Transverse colon (tissue), 4 donors: Measurements from ENCODE around the gene TULP4. TPM values are rescaled to one million over a fixed set of nuclear protein-coding genes. Genes with fewer than 3 reads are reported as not detected.
A peak's percentile ranks its signal among the peaks of the same experiment; 100 is the strongest.

ENCODE experiments used
- DNase-seq: peaks from one replicate; pipeline ENCODE4 v3.0.0-alpha.2; 2019
- H3K27ac ChIP-seq, 4 donors: fragments of 200-600 bp; sonication (generic); 2 replicates each; pipeline ENCODE4 v1.5.1; 2016 to 2018; ENCODE audit warnings: inconsistent platforms in 4 of 4
- H3K27me3 ChIP-seq: fragments of 200-600 bp; sonication (generic); 2 replicates; pipeline ENCODE4 v1.5.1; 2017; ENCODE audit warnings: inconsistent platforms
- H3K36me3 ChIP-seq, 4 donors: fragments of 200-600 bp; sonication (generic); 2 replicates each; pipeline ENCODE4 v1.5.1; 2017 to 2019; ENCODE audit warnings: inconsistent platforms in 4 of 4
- H3K4me1 ChIP-seq, 4 donors: fragments of 200-600 bp; sonication (generic); 2 replicates each; pipeline ENCODE4 v1.5.1; 2017 to 2020; ENCODE audit warnings: inconsistent platforms in 4 of 4
- H3K4me3 ChIP-seq, 4 donors: fragments of 200-600 bp; sonication (generic); 1 replicate in 1 of 4; 2 replicates in 3 of 4; pipeline versions ENCODE4 v1.5.1 to v1.6.1; 2017 to 2019; ENCODE audit warnings: inconsistent platforms in 4 of 4
- H3K9me3 ChIP-seq, 2 donors: fragments of 200-600 bp; sonication (generic); 2 replicates each; pipeline ENCODE4 v1.5.1; 2017 to 2019; ENCODE audit warnings: inconsistent platforms in 2 of 2
- EP300 ChIP-seq: sonication (generic); formaldehyde crosslinking; IDR thresholded peaks from one replicate; pipeline ENCODE4 v1.6.1; 2017; ENCODE audit warnings: antibody characterized with exemption, low read depth
- POLR2A ChIP-seq: fragments of 450-650 bp; IDR thresholded peaks from one replicate; pipeline ENCODE4 v1.6.1; 2016; ENCODE audit warnings: antibody characterized with exemption, mild to moderate bottlenecking, moderate library complexity
- POLR2AphosphoS5 ChIP-seq, 3 donors: sonication (generic); formaldehyde crosslinking; IDR thresholded peaks; one replicate each; pipeline ENCODE4 v1.6.1; 2016; ENCODE audit warnings: antibody characterized with exemption in 3 of 3
- WGBS, 2 donors: methylation state at CpG; one replicate each; pipeline ENCODE4 v1.1.5; 2018; ENCODE audit warnings: low coverage in 1 of 2; 5-methylcytosine and 5-hydroxymethylcytosine counted together
- in situ Hi-C, 4 donors: fragments of 200-750 bp; cut with MboI; loops; one replicate each; pipeline versions ENCODE4 v1.15.0 to v1.15.1; 2017; ENCODE audit warnings: low sequenced_read_pairs in 3 of 4, low pct_ligation_motif_present in 1 of 4, low pct_unique_long_range_greater_than_20kb in 1 of 4
- intact Hi-C: fragments of 100-400 bp; cut with DNase I; formaldehyde crosslinking; loops from one replicate; pipeline ENCODE4 v1.15.1; 2023; ENCODE audit warnings: low total_unique reads
- total RNA-seq, 4 donors: library from RNA; depleted of rRNA; stranded (reverse); fragments of >200 nt; gene quantifications; one replicate each; pipeline ENCODE4 v1.1.0, GENCODE V29; 2016
- TF ChIP-seq, protein P1 (sequence below), 5 experiments: fragments of 200-600 bp in 3 of 5; fragments of 450-650 bp in 2 of 5; sonication (generic) in 3 of 5; IDR thresholded peaks; 1 replicate in 2 of 5; 2 replicates in 3 of 5; pipeline ENCODE4 v1.5.1; 2016 to 2017; ENCODE audit warnings: antibody characterized with exemption in 5 of 5, inconsistent platforms in 3 of 5, mild to moderate bottlenecking in 2 of 5, moderate library complexity in 1 of 5

Gene TULP4
- total RNA-seq, 4 donors from 2014 or later: 53.9 to 138 (median 95.1) TPM

DNA sequence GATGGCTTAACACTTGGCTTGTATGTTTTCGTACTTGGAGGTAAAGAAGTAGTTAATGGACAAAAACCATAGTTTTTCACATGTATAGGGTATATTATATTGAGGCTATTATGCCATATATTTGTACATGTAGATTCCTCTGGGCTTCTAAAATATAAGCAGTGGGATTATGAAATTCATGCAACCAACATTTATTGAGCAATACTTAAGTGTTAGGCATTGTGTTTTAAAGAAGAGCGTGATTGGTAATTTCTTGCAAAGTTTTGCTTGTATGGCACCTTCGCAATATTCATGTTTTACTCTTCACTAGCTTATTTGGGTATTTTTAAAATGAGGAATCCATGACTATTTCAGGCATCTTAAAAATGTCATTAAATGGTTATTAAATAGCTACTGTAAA, 2.5 kb downstream of the TULP4 start:
- no peak for DNase-seq
- in situ Hi-C loops: no loop called here
- Histone ChIP-seq H3K4me1 (no peaks in the 10 kb centered on the region), H3K4me3 (no peak overlapping the region), H3K36me3 (peaks cover 0 to 15% (median 0%) of the 10 kb centered on the region in 4 donors), H3K9me3 (peaks cover 0 to 2% of the 10 kb centered on the region in 2 donors), H3K27ac (no peak overlapping the region), H3K27me3 (no peaks in the 10 kb centered on the region)
- intact Hi-C loops: no loop called here
- TF ChIP-seq, protein P1, sequence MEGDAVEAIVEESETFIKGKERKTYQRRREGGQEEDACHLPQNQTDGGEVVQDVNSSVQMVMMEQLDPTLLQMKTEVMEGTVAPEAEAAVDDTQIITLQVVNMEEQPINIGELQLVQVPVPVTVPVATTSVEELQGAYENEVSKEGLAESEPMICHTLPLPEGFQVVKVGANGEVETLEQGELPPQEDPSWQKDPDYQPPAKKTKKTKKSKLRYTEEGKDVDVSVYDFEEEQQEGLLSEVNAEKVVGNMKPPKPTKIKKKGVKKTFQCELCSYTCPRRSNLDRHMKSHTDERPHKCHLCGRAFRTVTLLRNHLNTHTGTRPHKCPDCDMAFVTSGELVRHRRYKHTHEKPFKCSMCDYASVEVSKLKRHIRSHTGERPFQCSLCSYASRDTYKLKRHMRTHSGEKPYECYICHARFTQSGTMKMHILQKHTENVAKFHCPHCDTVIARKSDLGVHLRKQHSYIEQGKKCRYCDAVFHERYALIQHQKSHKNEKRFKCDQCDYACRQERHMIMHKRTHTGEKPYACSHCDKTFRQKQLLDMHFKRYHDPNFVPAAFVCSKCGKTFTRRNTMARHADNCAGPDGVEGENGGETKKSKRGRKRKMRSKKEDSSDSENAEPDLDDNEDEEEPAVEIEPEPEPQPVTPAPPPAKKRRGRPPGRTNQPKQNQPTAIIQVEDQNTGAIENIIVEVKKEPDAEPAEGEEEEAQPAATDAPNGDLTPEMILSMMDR (IDR thresholded peaks at IDR 0.05): no peak
- TF ChIP-seq POLR2A (no peak), POLR2AphosphoS5 (IDR thresholded peaks at IDR 0.05) (no peak), EP300 (no peak)
- WGBS, 2 donors: 94 to 97% methylated on average over 3 of the region's 3 CpGs

DNA sequence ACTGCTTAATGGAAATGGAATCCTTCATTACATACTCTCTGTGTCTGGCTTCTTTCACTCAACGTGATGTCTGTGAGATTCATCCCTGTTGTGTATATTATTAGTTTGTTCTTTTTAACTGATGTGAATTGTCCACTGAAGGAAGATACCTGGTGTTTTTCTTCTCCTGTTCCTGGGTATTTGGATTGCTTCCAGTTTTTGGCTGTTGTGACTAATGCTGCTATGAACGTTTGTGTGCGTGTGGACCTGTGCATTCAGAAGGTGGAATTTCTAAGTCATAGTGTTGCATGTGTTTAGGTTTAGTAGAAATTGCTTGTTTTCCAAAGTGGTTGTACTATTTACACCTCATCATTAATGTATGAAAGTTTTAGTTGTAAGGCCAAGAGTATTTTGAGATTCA, 3.8 kb downstream of the TULP4 start:
- Histone ChIP-seq H3K4me1 (no peaks in the 10 kb centered on the region), H3K4me3 (no peak overlapping the region), H3K36me3 (peaks cover 0 to 15% (median 0%) of the 10 kb centered on the region in 4 donors), H3K27me3 (no peaks in the 10 kb centered on the region), H3K9me3 (peaks cover 0 to 2% of the 10 kb centered on the region in 2 donors), H3K27ac (no peak overlapping the region)
- in situ Hi-C loops (no loop called here), intact Hi-C loops (no loop called here)
- 69% methylated on average over 3 of the region's 3 CpGs; no CpG with 5 or more reads in 1 of the 2 donors for WGBS, 2 donors
- TF ChIP-seq POLR2A (no peak), EP300 (no peak), POLR2AphosphoS5 (IDR thresholded peaks at IDR 0.05) (no peak)
- TF ChIP-seq, protein P1 (IDR thresholded peaks at IDR 0.05): no peak
- no peak for DNase-seq

DNA sequence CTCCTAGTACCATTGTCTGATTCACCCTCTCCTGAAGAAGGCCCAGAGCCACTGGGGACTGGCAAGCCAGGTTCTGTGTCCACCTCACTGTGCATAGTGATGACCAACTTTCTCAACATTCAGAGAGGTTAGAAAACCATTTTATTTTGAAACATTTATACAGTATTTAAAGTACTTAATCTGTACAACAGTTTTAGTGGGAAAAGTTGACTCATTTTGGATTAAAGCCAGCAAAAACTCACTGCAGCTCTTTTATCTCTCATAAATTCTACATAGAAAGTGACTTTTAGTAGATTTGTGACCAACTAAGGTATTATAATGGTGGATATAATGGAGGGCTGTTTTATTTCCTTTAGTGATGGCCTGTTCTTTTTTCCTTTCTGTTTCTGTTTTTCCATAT, 9.7 kb downstream of the TULP4 start:
- no peaks in the 10 kb centered on the region for H3K9me3 ChIP-seq
- no peak for DNase-seq
- no peaks in the 10 kb centered on the region for H3K27me3 ChIP-seq
- no peaks in the 10 kb centered on the region for H3K36me3 ChIP-seq
- in situ Hi-C loops (no loop called here), intact Hi-C loops (no loop called here)
- peaks cover 10 to 31% (median 17%) of the 10 kb centered on the region in 4 donors for H3K4me1 ChIP-seq
- H3K4me3 ChIP-seq: no peak overlapping the region
- TF ChIP-seq POLR2AphosphoS5 (IDR thresholded peaks at IDR 0.05): no peak
- TF ChIP-seq, protein P1 (IDR thresholded peaks at IDR 0.05): no peak
- TF ChIP-seq EP300: no peak
- TF ChIP-seq POLR2A: no peak
- H3K27ac ChIP-seq: no peak overlapping the region

DNA sequence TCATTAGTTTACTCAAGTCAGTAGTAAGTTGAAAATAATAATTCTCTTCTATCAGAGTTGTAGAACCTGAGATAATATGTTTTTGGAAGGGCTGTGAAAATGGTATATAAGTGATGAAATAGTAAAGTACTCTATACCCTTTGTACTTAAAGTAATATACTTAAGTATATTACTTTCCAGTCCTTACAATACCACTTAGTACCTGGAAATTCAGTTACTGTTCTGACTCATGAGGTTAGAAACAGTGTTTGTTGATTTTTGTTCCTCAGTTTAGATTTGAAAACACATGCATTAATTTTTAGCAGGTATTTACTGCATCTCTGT, 10.1 kb downstream of the TULP4 start:
- H3K9me3 ChIP-seq: no peaks in the 10 kb centered on the region
- H3K4me1 ChIP-seq: peaks cover 10 to 35% (median 19%) of the 10 kb centered on the region in 4 donors
- no peak for DNase-seq
- no peaks in the 10 kb centered on the region for H3K27me3 ChIP-seq
- TF ChIP-seq POLR2AphosphoS5 (IDR thresholded peaks at IDR 0.05) (no peak), POLR2A (no peak), EP300 (no peak)
- TF ChIP-seq, protein P1 (IDR thresholded peaks at IDR 0.05): no peak
- H3K36me3 ChIP-seq: no peaks in the 10 kb centered on the region
- intact Hi-C loops: no loop called here
- no peak overlapping the region for H3K4me3 ChIP-seq
- peak overlapping the region in 2 of 4 donors; percentile 17 to 27 for H3K27ac ChIP-seq
- in situ Hi-C loops: no loop called here
